OCI-LY7 (cell line): ENCODE measurements around the gene HPDL.

Source experiments
- EZH2phosphoT487 ChIP-seq: fragments of 200-600 bp; sonication (generic); IDR thresholded peaks from 2 replicates; pipeline ENCODE4 v1.6.1; 2018; ENCODE audit warnings: low read depth, borderline replicate concordance, mild to moderate bottlenecking, mixed run types, antibody characterized with exemption, low read length, moderate library complexity, mixed read lengths
- TF ChIP-seq, protein P1 (sequence below): fragments of 200-600 bp; sonication (generic); conservative IDR thresholded peaks from 2 replicates; pipeline ENCODE4 v1.5.1; 2014; ENCODE audit warnings: mild to moderate bottlenecking, antibody characterized with exemption, low read length, moderate library complexity, mixed read lengths

GRCh38 chr1:45297666-45298356 is 28.9 kb upstream of the HPDL start:
- TF ChIP-seq, protein P1, sequence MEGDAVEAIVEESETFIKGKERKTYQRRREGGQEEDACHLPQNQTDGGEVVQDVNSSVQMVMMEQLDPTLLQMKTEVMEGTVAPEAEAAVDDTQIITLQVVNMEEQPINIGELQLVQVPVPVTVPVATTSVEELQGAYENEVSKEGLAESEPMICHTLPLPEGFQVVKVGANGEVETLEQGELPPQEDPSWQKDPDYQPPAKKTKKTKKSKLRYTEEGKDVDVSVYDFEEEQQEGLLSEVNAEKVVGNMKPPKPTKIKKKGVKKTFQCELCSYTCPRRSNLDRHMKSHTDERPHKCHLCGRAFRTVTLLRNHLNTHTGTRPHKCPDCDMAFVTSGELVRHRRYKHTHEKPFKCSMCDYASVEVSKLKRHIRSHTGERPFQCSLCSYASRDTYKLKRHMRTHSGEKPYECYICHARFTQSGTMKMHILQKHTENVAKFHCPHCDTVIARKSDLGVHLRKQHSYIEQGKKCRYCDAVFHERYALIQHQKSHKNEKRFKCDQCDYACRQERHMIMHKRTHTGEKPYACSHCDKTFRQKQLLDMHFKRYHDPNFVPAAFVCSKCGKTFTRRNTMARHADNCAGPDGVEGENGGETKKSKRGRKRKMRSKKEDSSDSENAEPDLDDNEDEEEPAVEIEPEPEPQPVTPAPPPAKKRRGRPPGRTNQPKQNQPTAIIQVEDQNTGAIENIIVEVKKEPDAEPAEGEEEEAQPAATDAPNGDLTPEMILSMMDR, result no peak
- no peak for TF ChIP-seq EZH2phosphoT487
